H1 (cell line): ENCODE measurements around the gene NDUFB4. TPM values are rescaled to one million over a fixed set of nuclear protein-coding genes. Genes with fewer than 3 reads are reported as not detected.

Experiments used
- CTCF ChIA-PET: fragments of 300-600 bp; sonication (Branson Sonifier 250); formaldehyde crosslinking; loops from one replicate; lab custom pipeline; 2021; ENCODE audit not compliant: partially characterized antibody; lab: Charles Lee
- POLR2A ChIA-PET: fragments of 300-600 bp; sonication (Branson Sonifier 250); formaldehyde crosslinking; loops from one replicate; lab custom pipeline; 2021; ENCODE audit warnings: inconsistent platforms; ENCODE audit not compliant: partially characterized antibody; lab: Charles Lee
- DNase-seq, 2 experiments: peaks; one replicate each; pipeline versions ENCODE4 v3.0.0 to v3.0.0-alpha.2; 2010 to 2022; ENCODE audit warnings: low spot score in 2 of 2, low read depth in 1 of 2, mixed read lengths in 1 of 2
- FAIRE-seq: peaks from 2 replicates; lab custom pipeline; 2011; peaks lifted over from hg19 to GRCh38; lab: Jason Lieb, UNC
- H2AFZ ChIP-seq: 2 replicates; pipeline ENCODE4 v1.8.1; 2012; ENCODE audit warnings: low read length, inconsistent platforms
- H2AK5ac ChIP-seq: 2 replicates; pipeline ENCODE4 v1.6.1; 2013; ENCODE audit warnings: low read depth, low read length
- H2BK120ac ChIP-seq: replicated peaks from 2 replicates; pipeline ENCODE3; 2013; ENCODE audit warnings: low read depth, low read length, inconsistent platforms
- H2BK12ac ChIP-seq: 2 replicates; pipeline ENCODE4 v1.6.1; 2013; ENCODE audit warnings: low read depth, low read length
- H2BK15ac ChIP-seq: 2 replicates; pipeline ENCODE4 v1.6.1; 2013; ENCODE audit warnings: low read length
- H2BK20ac ChIP-seq: 2 replicates; pipeline ENCODE4 v1.6.1; 2013; ENCODE audit warnings: low read length
- H2BK5ac ChIP-seq: 2 replicates; pipeline ENCODE4 v1.6.1; 2013; ENCODE audit warnings: low read depth, low read length
- H3K14ac ChIP-seq: 2 replicates; pipeline ENCODE4 v1.6.1; 2013; ENCODE audit warnings: inconsistent platforms; ENCODE audit not compliant: insufficient read length
- H3K18ac ChIP-seq: 2 replicates; pipeline ENCODE4 v1.6.1; 2013; ENCODE audit warnings: low read length; ENCODE audit errors: extremely low read depth
- H3K23ac ChIP-seq: 2 replicates; pipeline ENCODE4 v1.6.1; 2013; ENCODE audit warnings: inconsistent platforms; ENCODE audit not compliant: insufficient read length
- H3K23me2 ChIP-seq: 2 replicates; pipeline ENCODE4 v1.6.1; 2013; ENCODE audit warnings: low read depth, low read length
- H3K27ac ChIP-seq: 2 replicates; pipeline ENCODE4 v1.6.1; 2011; ENCODE audit warnings: low read depth, low read length, inconsistent platforms
- H3K27me3 ChIP-seq, 4 experiments: replicated peaks in 1 of 4; 1 replicate in 1 of 4; 2 replicates in 3 of 4; pipeline versions ENCODE4 v1.6.1 to v1.8.1; 2011 to 2013; ENCODE audit warnings: low read length in 3 of 4, mild to moderate bottlenecking in 3 of 4, inconsistent platforms in 2 of 4, mixed read lengths in 2 of 4, moderate library complexity in 1 of 4; ENCODE audit not compliant: control insufficient read depth in 3 of 4, insufficient read depth in 3 of 4; ENCODE audit errors: extremely low read depth in 1 of 4
- H3K36me3 ChIP-seq, 4 experiments: 2 replicates each; pipeline versions ENCODE4 v1.6.1 to v1.8.1; 2011 to 2013; ENCODE audit warnings: mild to moderate bottlenecking in 4 of 4, low read length in 3 of 4, moderate library complexity in 2 of 4, control low read depth in 1 of 4, inconsistent platforms in 1 of 4; ENCODE audit not compliant: insufficient read depth in 4 of 4, control insufficient read depth in 2 of 4
- H3K4ac ChIP-seq: replicated peaks from 2 replicates; pipeline ENCODE3; 2013; ENCODE audit warnings: low read length, low read depth, mixed read lengths, inconsistent platforms; ENCODE audit not compliant: insufficient read length
- H3K4me1 ChIP-seq, 4 experiments: replicated peaks in 1 of 4; 1 replicate in 1 of 4; 2 replicates in 3 of 4; pipeline versions ENCODE4 v1.6.1 to v1.8.1; 2011 to 2013; ENCODE audit warnings: low read length in 3 of 4, inconsistent platforms in 2 of 4, mixed read lengths in 1 of 4; ENCODE audit not compliant: insufficient read depth in 4 of 4, control insufficient read depth in 3 of 4
- H3K4me2 ChIP-seq, 2 experiments: 2 replicates each; pipeline versions ENCODE4 v1.6.1 to v1.8.1; 2011 to 2013; ENCODE audit warnings: low read depth in 2 of 2, low read length in 2 of 2, control low read depth in 1 of 2, inconsistent platforms in 1 of 2, mild to moderate bottlenecking in 1 of 2; ENCODE audit not compliant: insufficient read depth in 1 of 2
- H3K4me3 ChIP-seq, 4 experiments: fragments of 200-600, 300-600 bp in 1 of 4; sonication (generic), shearing (Covaris generic), sonication (Bioruptor Twin) in 1 of 4; 2 replicates each; pipeline versions ENCODE4 v1.5.1 to v1.8.1; 2011 to 2016; ENCODE audit warnings: low read length in 4 of 4, low read depth in 3 of 4, control low read depth in 2 of 4, inconsistent platforms in 2 of 4, mild to moderate bottlenecking in 2 of 4, mixed read lengths in 1 of 4, moderate library complexity in 1 of 4; ENCODE audit not compliant: insufficient read depth in 2 of 4; ENCODE audit errors: extremely low read depth in 1 of 4
- H3K56ac ChIP-seq: replicated peaks from 2 replicates; pipeline ENCODE3; 2013; ENCODE audit warnings: low read depth, mild to moderate bottlenecking, mixed read lengths, low read length, inconsistent platforms; ENCODE audit not compliant: insufficient read length
- H3K79me1 ChIP-seq: 2 replicates; pipeline ENCODE4 v1.6.1; 2013; ENCODE audit warnings: low read depth, low read length, control low read depth
- H3K79me2 ChIP-seq, 2 experiments: 2 replicates each; pipeline versions ENCODE4 v1.6.1 to v1.8.1; 2012 to 2013; ENCODE audit warnings: low read length in 2 of 2, mild to moderate bottlenecking in 2 of 2, inconsistent platforms in 1 of 2; ENCODE audit not compliant: insufficient read depth in 2 of 2, control insufficient read depth in 1 of 2
- H3K9ac ChIP-seq, 4 experiments: replicated peaks in 1 of 4; 1 replicate in 1 of 4; 2 replicates in 3 of 4; pipeline versions ENCODE4 v1.6.1 to v1.8.1; 2011 to 2013; ENCODE audit warnings: low read depth in 3 of 4, low read length in 3 of 4, control low read depth in 2 of 4, mild to moderate bottlenecking in 2 of 4, moderate library complexity in 2 of 4, inconsistent platforms in 1 of 4; ENCODE audit errors: extremely low read depth in 1 of 4
- H3K9me3 ChIP-seq, 2 experiments: 2 replicates each; pipeline versions ENCODE4 v1.6.1 to v1.8.1; 2012 to 2013; ENCODE audit warnings: mild to moderate bottlenecking in 2 of 2, moderate library complexity in 2 of 2, control low read depth in 1 of 2, inconsistent platforms in 1 of 2, low read depth in 1 of 2, low read length in 1 of 2, mixed read lengths in 1 of 2; ENCODE audit not compliant: insufficient read depth in 2 of 2
- H4K20me1 ChIP-seq, 2 experiments: replicated peaks in 1 of 2; 2 replicates each; pipeline versions ENCODE3 to v1.8.1; 2011 to 2013; ENCODE audit warnings: inconsistent platforms in 2 of 2, low read length in 2 of 2, mild to moderate bottlenecking in 1 of 2; ENCODE audit not compliant: insufficient read depth in 2 of 2, control insufficient read depth in 1 of 2
- H4K5ac ChIP-seq: 2 replicates; pipeline ENCODE4 v1.6.1; 2013; ENCODE audit warnings: low read length, low read depth, mixed read lengths, inconsistent platforms; ENCODE audit not compliant: insufficient read length
- H4K8ac ChIP-seq: 2 replicates; pipeline ENCODE4 v1.8.0; 2013; ENCODE audit warnings: mild to moderate bottlenecking, moderate library complexity, low read length, inconsistent platforms; ENCODE audit not compliant: insufficient read depth; ENCODE audit errors: extremely low read depth
- H4K91ac ChIP-seq: replicated peaks from 2 replicates; pipeline ENCODE3; 2013; ENCODE audit warnings: low read length, mixed read lengths, inconsistent platforms; ENCODE audit not compliant: insufficient read length
- BCL11A ChIP-seq, 2 experiments: IDR thresholded peaks; one replicate each; pipeline ENCODE4 v1.6.1; 2011; ENCODE audit warnings: low read depth in 2 of 2, low read length in 2 of 2, mild to moderate bottlenecking in 2 of 2
- CBX8 ChIP-seq: fragments of 300-800, 300-1000 bp; sonication (generic); IDR thresholded peaks from 2 replicates; pipeline ENCODE4 v1.7.1; 2016; ENCODE audit warnings: low read depth, low read length, borderline replicate concordance
- CEBPB ChIP-seq: IDR thresholded peaks from 2 replicates; pipeline ENCODE4 v1.6.1; 2012; ENCODE audit warnings: low read depth, low read length
- CTBP2 ChIP-seq: IDR thresholded peaks from 2 replicates; pipeline ENCODE4 v1.7.0; 2011; ENCODE audit warnings: borderline replicate concordance, mild to moderate bottlenecking, moderate library complexity, mixed read lengths, low read length; ENCODE audit not compliant: insufficient read depth, insufficient read length
- EP300 ChIP-seq, 2 experiments: IDR thresholded peaks; 1 replicate in 1 of 2; 2 replicates in 1 of 2; pipeline ENCODE4 v1.6.1; 2011 to 2012; ENCODE audit warnings: low read depth in 2 of 2, low read length in 2 of 2, mild to moderate bottlenecking in 2 of 2, borderline replicate concordance in 1 of 2, inconsistent platforms in 1 of 2, moderate library complexity in 1 of 2
- KDM1A ChIP-seq: fragments of 200-600, 300-600 bp; sonication (generic); IDR thresholded peaks from 2 replicates; pipeline ENCODE4 v1.7.1; 2016; ENCODE audit warnings: mild to moderate bottlenecking, low read length, borderline replicate concordance
- KDM4A ChIP-seq: IDR thresholded peaks from one replicate; pipeline ENCODE4 v1.7.1; 2012; ENCODE audit warnings: low read depth, mild to moderate bottlenecking, moderate library complexity, low read length, inconsistent platforms; ENCODE audit not compliant: severe bottlenecking
- NANOG ChIP-seq: IDR thresholded peaks from 2 replicates; pipeline ENCODE4 v1.6.1; 2011; ENCODE audit warnings: low read length, low read depth, mild to moderate bottlenecking, inconsistent platforms; ENCODE audit not compliant: insufficient read depth, poor library complexity, severe bottlenecking
- RAD21 ChIP-seq, 2 experiments: IDR thresholded peaks in 1 of 2; conservative IDR thresholded peaks in 1 of 2; 2 replicates each; pipeline ENCODE4 v1.6.1; 2011; ENCODE audit warnings: low read depth in 2 of 2, low read length in 2 of 2, improper control_type of control experiment in 1 of 2, inconsistent platforms in 1 of 2, mild to moderate bottlenecking in 1 of 2, moderate library complexity in 1 of 2
- RNF2 ChIP-seq: fragments of 200-900, 300-1000 bp; sonication (generic); IDR thresholded peaks from 2 replicates; pipeline ENCODE4 v1.7.1; 2016; ENCODE audit warnings: borderline replicate concordance, low read depth, mild to moderate bottlenecking, antibody characterized with exemption, low read length; ENCODE audit not compliant: poor library complexity, severe bottlenecking; ENCODE audit errors: missing control alignments
- RXRA ChIP-seq: IDR thresholded peaks from 2 replicates; pipeline ENCODE4 v1.6.1; 2011; ENCODE audit warnings: low read depth, mild to moderate bottlenecking, low read length, moderate library complexity; ENCODE audit not compliant: insufficient read depth
- SIRT6 ChIP-seq: IDR thresholded peaks from one replicate; pipeline ENCODE4 v1.7.1; 2012; ENCODE audit warnings: low read length, inconsistent platforms
- WGBS, 2 experiments: shearing (Covaris generic) in 1 of 2; methylation state at CpG; one replicate each; pipeline versions ENCODE4 v1.1.6 to v1.1.7; 2013 to 2015; ENCODE audit warnings: low lambda C conversion rate in 2 of 2, mixed read lengths in 2 of 2, inconsistent platforms in 1 of 2, low coverage in 1 of 2, missing lambda C conversion rate in 1 of 2; ENCODE audit not compliant: insufficient replicate concordance in 2 of 2, insufficient coverage in 1 of 2, insufficient read length in 1 of 2; ENCODE audit errors: extremely low coverage in 1 of 2, missing lambda C conversion rate in 1 of 2; 5-methylcytosine and 5-hydroxymethylcytosine counted together
- polyA plus RNA-seq, 7 experiments: library from polyadenylated mRNA; depleted of rRNA in 3 of 7; stranded (reverse) in 5 of 7; unstranded in 2 of 7; fragments of >200 nt in 5 of 7; fragments of 200-250 nt in 2 of 7; gene quantifications; 1 replicate in 5 of 7; 2 replicates in 1 of 7; 4 replicates in 1 of 7; pipeline versions ENCODE4 v1.2.1 to v1.2.3, GENCODE V29; 2011 to 2013; ENCODE audit warnings: missing spikeins in 2 of 7, mixed read lengths in 2 of 7
- total RNA-seq: library from RNA; stranded (reverse); fragmentation: NEBNext Ultra II Directional; extraction: Animal tissue kit (Norgen Biotek cat#: 25700); gene quantifications from 2 replicates; pipeline ENCODE4 v1.2.1, GENCODE V29; 2021

The NDUFB4 gene
- total and polyA plus RNA-seq, 2 of the 8 experiments (the other 6 are each of a cell fraction or from before 2014, with no cell fraction given), result 184 to 382 TPM

- no peaks in the 10 kb centered on the region for H3K27me3 ChIP-seq
- H4K20me1 ChIP-seq, result no peaks in the 10 kb centered on the region
- H3K4ac ChIP-seq, result no peak overlapping the region
- H2BK12ac ChIP-seq, result no peak overlapping the region
- TF ChIP-seq CEBPB, result no peak
- no peak for TF ChIP-seq RNF2
- no peak for TF ChIP-seq RXRA
- TF ChIP-seq SIRT6, result no peak
- no peak for TF ChIP-seq BCL11A (IDR thresholded peaks at IDR 0.05; ENCODE audit: low read depth in 2 of 2, low read length in 2 of 2)
- no peak for TF ChIP-seq CTBP2
- TF ChIP-seq KDM1A, result no peak
- TF ChIP-seq CBX8, result no peak
- TF ChIP-seq RAD21 (IDR thresholded peaks at IDR 0.05 in 1 of 2, conservative IDR thresholded peaks at IDR 0.05 in 1 of 2; ENCODE audit: low read depth in 2 of 2, low read length in 2 of 2), result no peak
- TF ChIP-seq KDM4A, result no peak
- no peak for TF ChIP-seq EP300 (IDR thresholded peaks at IDR 0.05; ENCODE audit: borderline replicate concordance in 1 of 2, low read depth in 2 of 2, low read length in 2 of 2)
- no peak for TF ChIP-seq NANOG
- H4K5ac ChIP-seq, result no peak overlapping the region
- H3K18ac ChIP-seq, result no peak overlapping the region
- WGBS, 2 experiments, result 95% methylated on average over 4 of the region's 4 CpGs; no CpG with 5 or more reads in 1 of the 2 experiments
- ChIA-PET POLR2A (no interaction called here), CTCF (no interaction called here)
- H3K36me3 ChIP-seq, result no peaks in the 10 kb centered on the region
- no peaks in the 10 kb centered on the region for H3K79me2 ChIP-seq
- no peak overlapping the region for H2AFZ ChIP-seq
- 0 out of 4 replicates have a peak, but pooled peaks cover 0 to 2% of the 10 kb centered on the region in 2 experiments for H3K9me3 ChIP-seq
- no peaks in the 10 kb centered on the region for H3K4me1 ChIP-seq
- no peak overlapping the region for H2BK120ac ChIP-seq
- no peak overlapping the region for H3K27ac ChIP-seq
- no peak overlapping the region for H2BK20ac ChIP-seq
- no peak overlapping the region for H2AK5ac ChIP-seq
- FAIRE-seq, result no peak
- H3K14ac ChIP-seq, result no peak overlapping the region
- no peak overlapping the region for H3K4me2 ChIP-seq
- H2BK5ac ChIP-seq, result no peak overlapping the region
- no peak overlapping the region for H3K56ac ChIP-seq
- H3K79me1 ChIP-seq, result no peaks in the 10 kb centered on the region
- no peak for DNase-seq
- H2BK15ac ChIP-seq, result no peak overlapping the region
- no peak overlapping the region for H4K8ac ChIP-seq
- H3K23me2 ChIP-seq, result no peaks in the 10 kb centered on the region
- H4K91ac ChIP-seq, result no peak overlapping the region
- no peak overlapping the region for H3K9ac ChIP-seq
- H3K23ac ChIP-seq, result no peak overlapping the region
- H3K4me3 ChIP-seq, result no peak overlapping the region
Measured at GRCh38 chr3:120608506-120608905, 12.4 kb downstream of the NDUFB4 start.
